SKM-1 treated with dmso at 0.1 percent for 144 hours (cell line): ENCODE measurements around the gene CAPN13.
A peak's percentile ranks its signal among the peaks of the same experiment; 100 is the strongest.

Experiments used
- DNase-seq: peaks from one replicate; lab custom pipeline; 2025; ENCODE audit not compliant: unreplicated experiment; lab: John Stamatoyannopoulos, UW

The CAPN13 gene, protein sequence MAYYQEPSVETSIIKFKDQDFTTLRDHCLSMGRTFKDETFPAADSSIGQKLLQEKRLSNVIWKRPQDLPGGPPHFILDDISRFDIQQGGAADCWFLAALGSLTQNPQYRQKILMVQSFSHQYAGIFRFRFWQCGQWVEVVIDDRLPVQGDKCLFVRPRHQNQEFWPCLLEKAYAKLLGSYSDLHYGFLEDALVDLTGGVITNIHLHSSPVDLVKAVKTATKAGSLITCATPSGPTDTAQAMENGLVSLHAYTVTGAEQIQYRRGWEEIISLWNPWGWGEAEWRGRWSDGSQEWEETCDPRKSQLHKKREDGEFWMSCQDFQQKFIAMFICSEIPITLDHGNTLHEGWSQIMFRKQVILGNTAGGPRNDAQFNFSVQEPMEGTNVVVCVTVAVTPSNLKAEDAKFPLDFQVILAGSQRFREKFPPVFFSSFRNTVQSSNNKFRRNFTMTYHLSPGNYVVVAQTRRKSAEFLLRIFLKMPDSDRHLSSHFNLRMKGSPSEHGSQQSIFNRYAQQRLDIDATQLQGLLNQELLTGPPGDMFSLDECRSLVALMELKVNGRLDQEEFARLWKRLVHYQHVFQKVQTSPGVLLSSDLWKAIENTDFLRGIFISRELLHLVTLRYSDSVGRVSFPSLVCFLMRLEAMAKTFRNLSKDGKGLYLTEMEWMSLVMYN

DNA sequence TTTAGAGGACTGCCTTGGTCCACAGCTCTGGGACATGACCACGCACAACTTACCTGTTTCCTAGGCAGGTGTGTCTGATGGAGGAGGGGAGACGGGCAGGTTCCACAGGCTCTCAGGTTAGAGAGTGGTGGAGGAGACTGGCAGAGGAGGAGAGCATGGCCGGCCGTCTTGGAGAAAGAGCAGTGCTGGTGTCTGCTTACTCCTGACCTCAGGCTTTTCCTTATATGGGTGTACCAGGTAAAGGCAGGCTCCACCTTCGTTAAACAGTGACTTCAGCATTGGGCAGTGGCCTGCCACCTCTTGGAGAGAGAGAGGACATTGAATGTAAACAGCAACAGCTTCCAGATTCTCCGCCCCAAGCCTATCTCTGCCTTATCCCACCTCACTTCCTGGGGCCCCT is at the start of gene CAPN13:
TSS of gene CAPN13 (minus strand) at position 198 of the 400 bp plus-strand sequence. CDS start 20,121 bp downstream, outside the sequence.
- DNase-seq = no peak

GRCh38 chr2:30847841-30848240 is 40.6 kb upstream of the CAPN13 start:
- no peak for DNase-seq

GRCh38 chr2:30847329-30847728 is 40.1 kb upstream of the CAPN13 start:
- no peak for DNase-seq

DNA sequence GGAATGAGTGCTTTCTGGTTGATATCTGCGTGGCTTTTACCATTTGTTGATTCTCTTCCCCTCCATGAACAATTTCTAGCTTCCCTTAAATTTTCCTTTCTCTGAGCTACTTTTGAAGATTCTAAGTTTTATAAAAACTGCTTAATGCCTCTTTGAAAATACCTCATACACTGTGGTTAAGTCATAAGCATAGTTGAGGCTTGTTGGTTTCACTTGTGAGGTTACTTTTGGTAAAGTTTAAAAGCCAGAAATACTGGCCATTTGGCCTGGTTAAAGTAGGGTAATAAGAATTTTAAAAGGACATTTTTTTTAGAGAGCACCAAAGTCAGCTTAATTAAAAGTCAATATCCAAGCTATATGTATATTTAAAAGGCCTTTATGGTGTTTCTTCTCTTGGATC is 21.3 kb upstream of the CAPN13 start:
- DNase-seq = no peak

GRCh38 chr2:30826916-30827315 is 19.7 kb upstream of the CAPN13 start:
- no peak for DNase-seq

DNA sequence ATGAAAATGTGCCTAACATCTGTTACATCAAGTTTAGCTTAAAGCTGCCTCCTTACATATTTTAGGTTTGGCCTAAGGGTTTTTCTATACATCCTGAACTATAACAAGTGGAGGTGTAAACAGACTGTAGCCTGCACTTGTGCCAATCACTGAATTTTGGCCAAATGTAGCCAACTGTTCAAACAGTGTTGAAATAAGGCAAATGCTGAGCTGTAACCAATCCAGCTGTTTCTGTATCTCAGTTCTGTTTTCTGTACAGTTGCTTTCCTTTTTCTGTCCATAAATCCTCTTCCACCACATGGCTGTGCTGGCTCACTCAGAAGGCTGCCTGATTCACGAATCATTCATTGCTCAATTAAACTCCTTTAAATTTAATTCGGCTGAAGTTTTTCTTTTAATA is 19.2 kb upstream of the CAPN13 start:
- no peak for DNase-seq

DNA sequence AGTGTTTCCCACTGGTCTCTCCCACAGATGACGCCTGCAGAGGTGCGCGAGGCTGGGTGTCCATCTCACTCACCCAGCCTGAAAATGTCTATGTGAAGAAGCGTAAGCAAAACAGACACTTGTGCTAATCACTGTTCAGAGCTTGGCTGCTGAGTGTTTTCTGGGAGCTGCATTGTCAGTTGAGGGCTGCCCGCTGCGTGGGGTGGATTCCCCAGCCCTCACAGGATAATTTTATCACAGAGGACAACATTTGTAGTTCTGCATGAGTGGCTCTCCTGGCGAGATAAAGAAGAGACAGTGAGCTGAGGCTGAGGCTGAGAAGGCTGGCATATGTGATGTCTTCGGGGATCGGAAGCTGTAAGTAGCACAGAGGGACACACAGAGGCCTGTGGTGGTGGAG is 16.2 kb upstream of the CAPN13 start:
- no peak for DNase-seq

GRCh38 chr2:30821960-30822359 is 14.7 kb upstream of the CAPN13 start:
- DNase-seq = no peak

DNA sequence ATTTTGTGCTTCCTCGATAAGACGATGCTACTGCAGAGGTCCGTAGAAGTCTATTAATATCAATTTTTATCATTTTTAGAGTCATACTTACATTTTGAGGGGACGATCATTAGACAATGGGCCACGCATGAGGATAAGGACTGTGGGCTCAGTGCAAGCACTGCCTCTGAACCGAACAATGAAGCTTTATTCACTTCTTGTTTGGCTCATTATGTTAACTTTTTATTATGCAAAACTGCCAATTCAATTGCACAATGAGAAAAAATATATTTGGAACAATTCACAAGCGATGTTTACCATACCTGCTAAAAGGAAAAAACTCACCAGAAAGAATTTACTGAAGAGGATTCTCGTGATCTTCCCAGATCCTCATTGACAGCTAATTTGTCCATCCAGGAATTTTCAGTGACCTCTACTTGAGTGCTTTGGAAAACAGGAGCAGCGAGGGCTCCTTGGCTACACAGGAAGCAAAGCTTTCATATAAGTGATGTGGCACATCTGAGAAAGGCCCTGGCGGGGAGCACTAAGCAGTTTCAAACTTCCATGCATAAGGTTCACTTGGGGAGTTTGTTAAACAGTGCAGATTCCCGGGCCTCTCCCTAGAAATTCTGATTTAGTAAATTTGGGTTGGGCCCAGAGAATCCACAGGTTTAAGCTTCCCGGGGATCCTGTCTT is 13.3 kb upstream of the CAPN13 start:
- no peak for DNase-seq

DNA sequence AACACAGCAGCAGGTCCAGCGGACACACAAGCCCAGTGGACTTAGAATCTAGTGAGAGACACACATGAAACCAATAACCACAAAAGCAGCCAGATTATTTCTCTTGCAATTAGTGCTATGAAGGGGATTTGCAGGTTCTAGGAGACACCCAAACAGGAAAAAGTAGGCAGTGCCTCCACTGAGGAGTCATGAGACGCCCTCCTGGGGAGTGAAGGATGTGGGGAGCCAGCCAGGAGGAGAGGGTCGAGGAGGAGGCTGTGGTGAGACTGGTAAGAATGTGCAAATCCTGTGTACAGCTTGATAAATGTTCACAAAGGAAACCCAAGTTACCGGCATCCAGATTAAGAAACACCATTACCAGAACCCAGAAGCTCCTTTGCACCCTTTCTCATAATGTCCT is 2.7 kb upstream of the CAPN13 start:
- DNase-seq = no peak

DNA sequence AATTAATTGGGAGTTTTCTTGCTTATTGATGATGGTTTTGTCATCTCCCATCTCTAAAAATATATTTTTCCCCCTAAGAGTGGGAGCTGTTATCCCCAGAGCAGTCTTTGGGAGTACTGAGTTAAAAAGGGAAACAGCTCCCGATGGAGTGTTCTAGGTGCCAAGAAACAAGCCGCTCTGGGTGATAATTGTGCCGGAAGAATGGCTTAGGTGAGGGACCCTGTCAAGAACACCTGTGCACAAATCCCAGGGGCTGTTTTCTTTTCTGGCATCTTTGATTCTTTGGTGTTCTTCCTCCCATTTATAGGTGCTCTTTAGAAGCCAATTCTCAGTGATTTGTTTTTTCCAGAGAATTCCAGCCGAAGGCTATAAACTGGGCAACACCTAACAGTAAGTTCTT is 1.4 kb upstream of the CAPN13 start:
- DNase-seq = no peak

DNA sequence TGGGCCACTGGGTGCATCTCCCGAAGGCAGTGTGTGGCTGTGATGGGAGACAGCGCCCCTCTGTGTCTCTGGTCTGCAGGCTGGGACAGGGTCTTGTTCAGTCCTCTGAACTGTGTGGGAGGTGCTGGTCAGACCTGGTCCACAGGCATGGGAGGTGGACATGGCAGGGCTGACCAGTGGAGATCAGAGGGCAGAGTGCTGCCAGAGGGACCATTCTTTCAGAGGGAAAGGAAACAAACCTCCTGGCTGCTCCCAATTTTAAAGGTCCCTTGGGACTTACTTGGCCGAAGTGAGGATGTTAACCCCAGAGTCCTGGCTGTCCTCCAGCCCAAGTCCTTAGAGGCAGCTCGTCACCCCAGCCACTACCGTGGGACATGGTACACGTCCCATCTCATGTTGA is 4.0 kb downstream of the CAPN13 start:
- DNase-seq = no peak

- no peak for DNase-seq
Measured at GRCh38 chr2:30802611-30803010, 4.6 kb downstream of the CAPN13 start.

- DNase-seq = no peak
Measured at GRCh38 chr2:30801821-30802455, 5.3 kb downstream of the CAPN13 start.

- peak; percentile 33 for DNase-seq
Measured at GRCh38 chr2:30800159-30800558, 7.1 kb downstream of the CAPN13 start.

- DNase-seq = no peak
Measured at GRCh38 chr2:30799366-30799765, 7.9 kb downstream of the CAPN13 start.

GRCh38 chr2:30798536-30798991 is 8.7 kb downstream of the CAPN13 start:
- DNase-seq = no peak

- DNase-seq = no peak
Measured at GRCh38 chr2:30797381-30798015, 9.7 kb downstream of the CAPN13 start.

- no peak for DNase-seq
Measured at GRCh38 chr2:30796699-30797098, 10.5 kb downstream of the CAPN13 start.

DNA sequence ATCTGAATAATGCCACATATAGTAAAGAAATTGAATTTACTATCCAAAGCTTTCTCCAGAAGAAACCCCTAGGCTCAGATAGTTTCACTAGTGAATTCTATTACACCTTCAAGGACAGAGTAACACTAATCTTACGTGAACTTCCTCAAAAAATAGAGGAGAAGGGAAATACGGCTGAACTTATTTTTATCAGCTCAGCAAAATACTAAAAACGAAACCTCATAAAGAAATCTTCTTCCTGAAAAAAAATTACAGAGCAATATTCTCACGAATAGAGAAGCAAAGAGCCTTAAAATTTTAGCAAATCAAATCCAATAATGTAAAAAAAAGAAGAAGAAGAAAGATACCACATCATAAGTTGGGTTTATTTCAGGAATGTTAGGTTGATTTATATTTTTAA is 14.7 kb downstream of the CAPN13 start:
- peak; percentile 53 for DNase-seq

- no peak for DNase-seq
Measured at GRCh38 chr2:30790879-30791278, 16.4 kb downstream of the CAPN13 start.
